ENCODE measurements around the gene CELSR2.

Gene CELSR2

GRCh38 chr1:109266965-109267364, 17.6 kb downstream of the CELSR2 start:
- DNase-seq: no peak

- DNase-seq: no peak
Observed at GRCh38 chr1:109267743-109268300, 18.5 kb downstream of the CELSR2 start.

GRCh38 chr1:109268431-109269211, 19.3 kb downstream of the CELSR2 start:
- DNase-seq: no peak

- DNase-seq: no peak
Observed at GRCh38 chr1:109269212-109269980, 20.1 kb downstream of the CELSR2 start.

DNA sequence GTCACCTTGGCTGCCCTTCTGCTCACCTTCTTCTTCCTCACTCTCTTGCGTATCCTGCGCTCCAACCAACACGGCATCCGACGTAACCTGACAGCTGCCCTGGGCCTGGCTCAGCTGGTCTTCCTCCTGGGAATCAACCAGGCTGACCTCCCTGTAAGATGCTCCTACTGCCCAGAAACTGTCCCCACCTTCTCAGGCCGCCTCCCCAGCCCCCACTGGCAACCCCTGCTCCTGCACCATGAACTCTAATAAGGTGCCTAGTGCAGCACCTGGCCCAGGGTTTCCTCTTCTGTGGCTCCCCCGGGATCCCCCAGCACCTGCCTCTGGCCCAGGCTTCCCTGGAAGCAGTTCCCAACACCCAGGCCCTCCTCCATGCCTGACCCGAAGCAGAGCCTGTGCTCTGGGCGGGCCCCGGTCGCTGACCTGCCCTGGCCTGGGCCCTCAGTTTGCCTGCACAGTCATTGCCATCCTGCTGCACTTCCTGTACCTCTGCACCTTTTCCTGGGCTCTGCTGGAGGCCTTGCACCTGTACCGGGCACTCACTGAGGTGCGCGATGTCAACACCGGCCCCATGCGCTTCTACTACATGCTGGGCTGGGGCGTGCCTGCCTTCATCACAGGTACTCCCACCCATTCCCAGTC, 20.8 kb downstream of the CELSR2 start:
- DNase-seq: no peak

DNA sequence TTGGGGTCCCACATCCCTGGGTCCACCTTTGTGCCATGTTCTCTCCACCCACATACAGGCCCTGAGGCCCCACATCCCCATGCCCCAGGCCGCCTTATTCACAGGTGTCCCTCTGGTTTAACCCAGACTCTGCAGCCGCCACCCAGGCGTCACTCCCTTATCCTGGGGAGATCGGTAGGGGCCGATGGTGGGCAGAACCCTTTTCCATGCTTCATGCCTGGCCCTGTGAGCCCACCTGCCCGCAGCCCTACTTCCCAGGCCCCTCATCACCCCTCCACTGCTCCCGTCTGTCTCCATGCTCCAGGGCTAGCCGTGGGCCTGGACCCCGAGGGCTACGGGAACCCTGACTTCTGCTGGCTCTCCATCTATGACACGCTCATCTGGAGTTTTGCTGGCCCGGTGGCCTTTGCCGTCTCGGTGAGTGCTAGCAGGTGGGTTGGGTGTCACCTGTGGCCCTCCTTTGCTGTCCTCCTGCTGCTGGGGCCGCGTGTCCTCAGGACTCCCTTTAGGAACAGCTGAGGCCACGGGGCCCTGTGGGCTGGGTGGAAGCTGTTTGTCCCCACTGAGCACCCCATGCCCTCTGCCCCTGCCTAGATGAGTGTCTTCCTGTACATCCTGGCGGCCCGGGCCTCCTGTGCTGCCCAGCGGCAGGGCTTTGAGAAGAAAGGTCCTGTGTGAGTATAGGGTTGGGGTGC, 21.4 kb downstream of the CELSR2 start:
- no peak for DNase-seq

DNA sequence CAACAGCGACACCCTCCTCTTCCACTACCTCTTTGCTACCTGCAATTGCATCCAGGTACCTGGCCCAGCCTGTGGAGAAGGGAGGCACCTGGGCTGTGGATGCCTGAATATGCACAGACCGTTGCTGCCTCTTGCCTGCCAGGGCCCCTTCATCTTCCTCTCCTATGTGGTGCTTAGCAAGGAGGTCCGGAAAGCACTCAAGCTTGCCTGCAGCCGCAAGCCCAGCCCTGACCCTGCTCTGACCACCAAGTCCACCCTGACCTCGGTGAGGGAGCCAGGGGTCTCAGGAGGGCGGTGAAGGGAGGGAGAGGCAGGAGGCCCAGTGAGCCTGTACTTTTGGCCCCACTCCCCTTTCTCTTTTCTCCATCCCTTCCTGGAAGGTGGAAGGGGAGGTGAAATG, 22.1 kb downstream of the CELSR2 start:
- DNase-seq: no peak

DNA sequence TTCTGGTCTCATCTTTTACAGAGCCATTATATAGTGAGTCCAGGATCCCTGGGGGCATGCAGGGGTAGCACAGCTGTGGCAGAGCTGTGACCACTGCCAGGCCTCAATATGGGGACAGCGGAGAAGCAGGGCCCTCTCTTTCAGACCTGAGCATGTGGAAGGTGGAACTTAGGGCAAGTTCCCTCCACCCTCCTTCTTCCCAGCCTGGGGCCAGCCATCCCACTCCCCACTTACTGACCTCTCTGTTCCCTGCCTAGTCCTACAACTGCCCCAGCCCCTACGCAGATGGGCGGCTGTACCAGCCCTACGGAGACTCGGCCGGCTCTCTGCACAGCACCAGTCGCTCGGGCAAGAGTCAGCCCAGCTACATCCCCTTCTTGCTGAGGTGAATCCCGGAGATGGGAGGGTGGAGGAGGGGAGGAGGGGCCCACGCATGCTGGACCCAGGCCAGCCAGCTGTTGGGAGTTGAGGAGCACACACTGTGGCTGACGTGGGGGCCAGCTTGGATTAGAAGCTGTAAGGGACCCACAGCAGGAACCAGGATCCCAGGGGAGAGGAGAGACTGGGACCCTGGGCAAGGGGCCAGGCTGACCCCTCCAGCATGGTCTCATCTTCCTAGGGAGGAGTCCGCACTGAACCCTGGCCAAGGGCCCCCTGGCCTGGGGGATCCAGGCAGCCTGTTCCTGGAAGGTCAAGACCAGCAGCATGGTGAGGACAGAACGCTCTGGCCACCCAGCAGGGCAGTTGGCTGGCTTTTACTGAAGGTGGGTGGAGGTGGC, 22.9 kb downstream of the CELSR2 start:
- DNase-seq: no peak

GRCh38 chr1:109272831-109273547, 23.6 kb downstream of the CELSR2 start:
- no peak for DNase-seq

- DNase-seq: no peak
Observed at GRCh38 chr1:109273570-109274288, 24.4 kb downstream of the CELSR2 start.

- DNase-seq: no peak
Observed at GRCh38 chr1:109274533-109275476, 25.5 kb downstream of the CELSR2 start.

DNA sequence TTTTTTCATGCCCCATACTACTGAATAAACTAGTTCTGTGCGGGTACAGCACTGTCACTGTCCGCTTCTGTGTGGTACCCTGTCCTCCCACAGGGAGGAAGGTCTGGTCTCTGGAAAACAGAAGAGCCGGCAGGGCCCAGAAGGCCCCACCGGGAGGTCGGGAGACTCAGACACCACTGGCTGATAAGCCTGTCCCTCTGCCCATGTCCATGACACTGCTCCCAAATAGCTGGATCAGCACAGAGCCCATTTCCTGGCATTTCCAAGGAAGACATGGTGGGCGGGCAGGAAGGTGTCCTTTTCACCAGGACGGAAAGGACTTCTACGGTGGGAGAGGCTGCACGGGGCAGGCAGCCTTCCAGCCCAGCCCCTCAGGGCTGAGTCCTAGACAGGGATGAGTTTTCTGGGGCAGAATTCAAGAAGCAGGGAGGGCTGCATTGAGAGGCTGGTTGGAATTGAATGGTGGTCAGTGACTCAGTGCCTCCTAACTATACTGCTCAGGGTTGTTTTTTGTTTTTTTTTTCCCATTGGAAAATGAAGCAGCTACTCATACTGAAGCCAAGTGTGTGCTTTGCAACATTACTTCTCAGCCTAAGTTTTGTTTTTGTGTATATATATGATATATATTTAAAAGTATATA, 26.5 kb downstream of the CELSR2 start:
- DNase-seq: no peak

- peak; percentile 67 for DNase-seq
Observed at GRCh38 chr1:109277434-109278204, 28.3 kb downstream of the CELSR2 start.

GRCh38 chr1:109279615-109280278, 30.4 kb downstream of the CELSR2 start:
- no peak for DNase-seq

DNA sequence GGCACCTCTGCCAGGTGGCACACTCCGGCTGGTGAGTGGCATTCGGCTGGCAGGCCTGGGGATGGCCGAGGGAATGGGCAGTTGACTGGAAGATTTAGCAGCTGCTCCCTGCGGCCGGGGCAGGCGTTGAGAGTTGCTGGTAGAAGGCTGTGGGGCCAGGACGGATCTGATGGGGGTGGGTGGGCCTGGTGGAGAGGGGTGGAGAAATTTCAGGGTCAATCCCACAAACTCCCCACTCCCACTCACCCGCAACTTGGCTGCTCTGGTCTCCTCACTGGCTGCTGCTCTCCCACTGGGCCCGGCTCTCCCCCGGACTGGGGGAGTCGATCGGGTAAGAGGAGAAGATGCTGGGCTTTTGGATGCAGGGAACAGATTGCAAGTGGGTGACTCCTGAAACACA, 31.5 kb downstream of the CELSR2 start:
- DNase-seq: no peak

- no peak for DNase-seq
Observed at GRCh38 chr1:109281680-109282496, 32.5 kb downstream of the CELSR2 start.

Data from CD4-positive, alpha-beta T cell treated with Interleukin-21 for 1 hour (primary cell).